ENCODE data around the gene NHS. TPM values are rescaled to one million over a fixed set of nuclear protein-coding genes. Genes with fewer than 3 reads are reported as not detected.

NHS gene
- total RNA-seq, 6 experiments from 2014 or later, result 0.06 to 0.27 (median 0.12) TPM

GRCh38 chrX:17471121-17471520 is 96.1 kb downstream of the NHS start:
- H3K4me1 ChIP-seq, result no peaks in the 10 kb centered on the region
- no peaks in the 10 kb centered on the region for H3K27me3 ChIP-seq
- no peak overlapping the region for H3K4me3 ChIP-seq
- no peak overlapping the region for H3K27ac ChIP-seq
- H3K36me3 ChIP-seq, result no peaks in the 10 kb centered on the region
- ATAC-seq, result no peak
- intact Hi-C loops (cut with DNase I), result no loop called here
- no peaks in the 10 kb centered on the region for H3K9me3 ChIP-seq
- WGBS (ENCODE audit: insufficient coverage, low coverage, low lambda C conversion rate, missing lambda C conversion rate), result 47% methylated on average over 2 of the region's 2 CpGs
- no peak for DNase-seq
- no peak for TF ChIP-seq CTCF (IDR thresholded peaks at IDR 0.05)
- TF ChIP-seq POLR2A (IDR thresholded peaks at IDR 0.05), result no peak

GRCh38 chrX:17471861-17472260 is 96.9 kb downstream of the NHS start:
- intact Hi-C loops (cut with DNase I), result no loop called here
- 71% methylated on average over 3 of the region's 3 CpGs for WGBS (ENCODE audit: insufficient coverage, low coverage, low lambda C conversion rate, missing lambda C conversion rate)
- no peak for TF ChIP-seq CTCF (IDR thresholded peaks at IDR 0.05)
- no peak for TF ChIP-seq POLR2A (IDR thresholded peaks at IDR 0.05)
- Histone ChIP-seq H3K9me3 (no peaks in the 10 kb centered on the region), H3K4me1 (no peaks in the 10 kb centered on the region), H3K27me3 (no peaks in the 10 kb centered on the region), H3K4me3 (no peak overlapping the region), H3K27ac (no peak overlapping the region), H3K36me3 (no peaks in the 10 kb centered on the region)
- no peak for ATAC-seq
- DNase-seq, result no peak

GRCh38 chrX:17472424-17472823 is 97.4 kb downstream of the NHS start:
- no peak overlapping the region for H3K27ac ChIP-seq
- H3K36me3 ChIP-seq, result no peaks in the 10 kb centered on the region
- ATAC-seq, result no peak
- intact Hi-C loops (cut with DNase I), result no loop called here
- WGBS (ENCODE audit: insufficient coverage, low coverage, low lambda C conversion rate, missing lambda C conversion rate), result 0% methylated on average over 1 of the region's 1 CpG
- no peak for DNase-seq
- no peak for TF ChIP-seq CTCF (IDR thresholded peaks at IDR 0.05)
- TF ChIP-seq POLR2A (IDR thresholded peaks at IDR 0.05), result no peak
- no peaks in the 10 kb centered on the region for H3K4me1 ChIP-seq
- H3K4me3 ChIP-seq, result no peak overlapping the region
- H3K9me3 ChIP-seq, result no peaks in the 10 kb centered on the region
- H3K27me3 ChIP-seq, result no peaks in the 10 kb centered on the region

GRCh38 chrX:17473021-17473420 is 98.0 kb downstream of the NHS start:
- H3K36me3 ChIP-seq, result no peaks in the 10 kb centered on the region
- H3K4me1 ChIP-seq, result no peaks in the 10 kb centered on the region
- DNase-seq (no peak), ATAC-seq (no peak)
- WGBS (ENCODE audit: insufficient coverage, low coverage, low lambda C conversion rate, missing lambda C conversion rate), result 55% methylated on average over 2 of the region's 2 CpGs
- H3K4me3 ChIP-seq, result no peak overlapping the region
- intact Hi-C loops (cut with DNase I), result no loop called here
- H3K9me3 ChIP-seq, result no peaks in the 10 kb centered on the region
- H3K27me3 ChIP-seq, result no peaks in the 10 kb centered on the region
- no peak overlapping the region for H3K27ac ChIP-seq
- no peak for TF ChIP-seq CTCF (IDR thresholded peaks at IDR 0.05)
- no peak for TF ChIP-seq POLR2A (IDR thresholded peaks at IDR 0.05)

- DNase-seq, result no peak
- TF ChIP-seq CTCF (IDR thresholded peaks at IDR 0.05) (no peak), POLR2A (IDR thresholded peaks at IDR 0.05) (no peak)
- no peaks in the 10 kb centered on the region for H3K9me3 ChIP-seq
- H3K4me1 ChIP-seq, result no peaks in the 10 kb centered on the region
- WGBS (ENCODE audit: insufficient coverage, low coverage, low lambda C conversion rate, missing lambda C conversion rate), result 50% methylated on average over 2 of the region's 2 CpGs
- intact Hi-C loops (cut with DNase I), result no loop called here
- no peak overlapping the region for H3K4me3 ChIP-seq
- no peaks in the 10 kb centered on the region for H3K36me3 ChIP-seq
- H3K27ac ChIP-seq, result no peak overlapping the region
- no peak for ATAC-seq
- no peaks in the 10 kb centered on the region for H3K27me3 ChIP-seq
These were observed 99.9 kb downstream of the NHS start for GRCh38 chrX:17474892-17475291.
